Endothelial cell of umbilical vein (primary cell): ENCODE results near the gene FLNB. TPM values are rescaled to one million over a fixed set of nuclear protein-coding genes. Genes with fewer than 3 reads are reported as not detected.

Source experiments
- BruUV-seq: library from RNA; stranded (reverse); fragments of 400-500 nt; replicated peaks from 2 replicates; lab custom pipeline; 2021; lab: Mats Ljungman, UMichigan
- CTCF ChIA-PET: fragments of 300-600, 350-600 bp; sonication (Branson Sonifier 250); formaldehyde crosslinking; loops from one replicate; lab custom pipeline; 2021; ENCODE audit warnings: antibody characterized with exemption, inconsistent platforms; lab: Charles Lee
- POLR2A ChIA-PET: fragments of 300-600, 350-600 bp; sonication (Branson Sonifier 250); formaldehyde crosslinking; loops from one replicate; lab custom pipeline; 2021; ENCODE audit warnings: antibody characterized with exemption, inconsistent platforms; lab: Charles Lee
- DNase-seq: peaks from one replicate; pipeline ENCODE4 v3.0.0-alpha.2; 2011; ENCODE audit warnings: low read depth, low spot score
- FAIRE-seq: peaks from 2 replicates; lab custom pipeline; 2011; peaks lifted over from hg19 to GRCh38; lab: Jason Lieb, UNC
- H2AFZ ChIP-seq: 2 replicates; pipeline ENCODE4 v1.6.0; 2012; ENCODE audit warnings: low read depth, low read length, control low read depth, inconsistent platforms
- H3K27ac ChIP-seq: 2 replicates; pipeline ENCODE4 v1.5.1; 2011; ENCODE audit warnings: low read depth, mild to moderate bottlenecking, control low read depth, low read length, moderate library complexity; ENCODE audit not compliant: insufficient read depth
- H3K27me3 ChIP-seq, 2 experiments: 2 replicates each; pipeline versions ENCODE4 v1.6.0 to v1.6.1; 2011; ENCODE audit warnings: low read length in 2 of 2, mixed read lengths in 1 of 2; ENCODE audit not compliant: control insufficient read depth in 2 of 2, insufficient read depth in 2 of 2
- H3K36me3 ChIP-seq, 2 experiments: 2 replicates in 1 of 2; 3 replicates in 1 of 2; pipeline ENCODE4 v1.5.1; 2011; ENCODE audit warnings: low read length in 2 of 2, mild to moderate bottlenecking in 1 of 2, moderate library complexity in 1 of 2; ENCODE audit not compliant: control insufficient read depth in 2 of 2, insufficient read depth in 2 of 2; ENCODE audit errors: extremely low read depth in 1 of 2
- H3K4me1 ChIP-seq: 3 replicates; pipeline ENCODE4 v1.5.1; 2011; ENCODE audit warnings: mild to moderate bottlenecking, low read length; ENCODE audit not compliant: control insufficient read depth, insufficient read depth; ENCODE audit errors: extremely low read depth
- H3K4me2 ChIP-seq: 2 replicates; pipeline ENCODE4 v1.6.1; 2011; ENCODE audit warnings: low read length, control low read depth, mixed read lengths; ENCODE audit not compliant: insufficient read depth
- H3K4me3 ChIP-seq, 3 experiments: fragments of 200-600 bp in 1 of 3; sonication (generic), shearing (Covaris generic) in 1 of 3; replicated peaks in 1 of 3; 2 replicates each; pipeline ENCODE4 v1.5.1; 2011 to 2016; ENCODE audit warnings: control low read depth in 3 of 3, low read length in 3 of 3, mild to moderate bottlenecking in 2 of 3, inconsistent platforms in 1 of 3, low read depth in 1 of 3, moderate library complexity in 1 of 3; ENCODE audit not compliant: insufficient read depth in 1 of 3
- H3K79me2 ChIP-seq: 2 replicates; pipeline ENCODE4 v1.6.0; 2012; ENCODE audit warnings: low read length, inconsistent platforms; ENCODE audit not compliant: control insufficient read depth, insufficient read depth
- H3K9ac ChIP-seq: replicated peaks from 2 replicates; pipeline ENCODE3; 2011; ENCODE audit warnings: low read length, control low read depth; ENCODE audit not compliant: insufficient read depth; ENCODE audit errors: extremely low read depth
- H3K9me1 ChIP-seq: replicated peaks from 3 replicates; pipeline ENCODE4 v1.6.0; 2011; ENCODE audit warnings: mild to moderate bottlenecking, low read length; ENCODE audit not compliant: control insufficient read depth, insufficient read depth; ENCODE audit errors: extremely low read depth
- H3K9me3 ChIP-seq: replicated peaks from 2 replicates; pipeline ENCODE4 v1.5.1; 2012; ENCODE audit warnings: low read length, inconsistent platforms; ENCODE audit not compliant: control insufficient read depth, insufficient read depth
- H4K20me1 ChIP-seq: replicated peaks from 2 replicates; pipeline ENCODE3; 2011; ENCODE audit warnings: mild to moderate bottlenecking, low read length; ENCODE audit not compliant: control insufficient read depth, insufficient read depth; ENCODE audit errors: extremely low read depth
- CTCF ChIP-seq, 2 donors: IDR thresholded peaks; 1 replicate in 1 of 2; 2 replicates in 1 of 2; pipeline ENCODE4 v1.5.1; 2011; ENCODE audit warnings: low read length in 2 of 2, mild to moderate bottlenecking in 2 of 2, moderate library complexity in 2 of 2, control low read depth in 1 of 2, inconsistent platforms in 1 of 2, low read depth in 1 of 2; ENCODE audit not compliant: insufficient read depth in 1 of 2; ENCODE audit errors: extremely low read depth in 1 of 2
- EZH2 ChIP-seq: IDR thresholded peaks from 2 replicates; pipeline ENCODE4 v1.6.1; 2012; ENCODE audit warnings: borderline replicate concordance, low read depth, mild to moderate bottlenecking, moderate library complexity, low read length, inconsistent platforms; ENCODE audit not compliant: severe bottlenecking
- FOS ChIP-seq: IDR thresholded peaks from 2 replicates; pipeline ENCODE4 v1.6.1; 2011; ENCODE audit warnings: mild to moderate bottlenecking, low read length, moderate library complexity, borderline replicate concordance; ENCODE audit not compliant: insufficient read depth
- GATA2 ChIP-seq: IDR thresholded peaks from 2 replicates; pipeline ENCODE4 v1.7.0; 2011; ENCODE audit warnings: low read depth, mild to moderate bottlenecking, moderate library complexity, mixed read lengths, low read length; ENCODE audit not compliant: insufficient read length, insufficient read depth
- JUN ChIP-seq: IDR thresholded peaks from 2 replicates; pipeline ENCODE4 v1.6.1; 2011; ENCODE audit warnings: borderline replicate concordance, low read depth; ENCODE audit not compliant: insufficient read length, insufficient read depth
- MAX ChIP-seq: IDR thresholded peaks from 2 replicates; pipeline ENCODE4 v1.6.1; 2011; ENCODE audit not compliant: insufficient read depth, insufficient read length
- MYC ChIP-seq: IDR thresholded peaks from one replicate; pipeline ENCODE4 v1.6.1; 2011; ENCODE audit warnings: mild to moderate bottlenecking, low read depth, low read length
- POLR2A ChIP-seq: IDR thresholded peaks from 2 replicates; pipeline ENCODE4 v1.6.1; 2012; ENCODE audit warnings: low read depth, mild to moderate bottlenecking, control low read depth, low read length
- POLR2AphosphoS5 ChIP-seq: IDR thresholded peaks from 2 replicates; pipeline ENCODE4 v1.6.1; 2012; ENCODE audit warnings: low read depth, mild to moderate bottlenecking, control low read depth, low read length, moderate library complexity; ENCODE audit not compliant: insufficient read depth
- dilution Hi-C: fragments of 300-500 bp; cut with MboI; formaldehyde crosslinking; loops from one replicate; pipeline ENCODE4 v1.15.0; 2019; ENCODE audit warnings: low sequenced_read_pairs; ENCODE audit not compliant: extremely low pct_ligation_motif_present
- intact Hi-C: fragments of 100-400 bp; cut with micrococcal nuclease; formaldehyde crosslinking; loops from one replicate; pipeline ENCODE4 v1.10.0; 2022
- polyA plus RNA-seq, 4 experiments: library from polyadenylated mRNA; depleted of rRNA in 3 of 4; stranded (reverse) in 3 of 4; unstranded in 1 of 4; fragments of >200 nt; gene quantifications; 2 replicates each; pipeline versions ENCODE4 v1.2.1 to v1.2.3, GENCODE V29; 2011 to 2012; ENCODE audit warnings: missing spikeins in 1 of 4
- total RNA-seq: library from RNA; stranded (reverse); gene quantifications from 2 replicates; pipeline ENCODE4 v1.2.3, GENCODE V29; 2021

Gene FLNB
- total and polyA plus RNA-seq, 2 donors (not counting 3 experiments of a cell fraction or from before 2014, with no cell fraction given), result 479 to 670 TPM

- no peaks in the 10 kb centered on the region for H3K9me3 ChIP-seq
- H3K27me3 ChIP-seq, result no peaks in the 10 kb centered on the region
- peaks cover 45 to 57% of the 10 kb centered on the region in 2 experiments for H3K36me3 ChIP-seq
- H3K9ac ChIP-seq, result no peak overlapping the region
- H3K4me3 ChIP-seq, result no peak overlapping the region
- ChIA-PET POLR2A (interaction anchor here (0.5 kb wide), 1 partner anchor 33 kb away, joined by 4 read pairs; no protein-coding TSS in a partner anchor), CTCF (interaction anchor here (0.9 to 1.6 kb wide), 2 partner anchors 9 to 12 kb away, joined by 4 to 5 read pairs; no protein-coding TSS in a partner anchor)
- DNase-seq, result no peak
- no TSS peak for BruUV-seq
- H3K4me2 ChIP-seq, result no peak overlapping the region
- dilution Hi-C loops (no loop called here), intact Hi-C loops (loop anchor here (5.0 kb wide), 2 partner anchors 153 to 193 kb away; no protein-coding TSS in a partner anchor)
- TF ChIP-seq JUN, result no peak
- TF ChIP-seq MYC, result no peak
- TF ChIP-seq FOS, result no peak
- TF ChIP-seq MAX, result no peak
- TF ChIP-seq POLR2A, result no peak
- no peak for TF ChIP-seq GATA2
- TF ChIP-seq CTCF (IDR thresholded peaks at IDR 0.05; ENCODE audit: extremely low read depth in 1 of 2, insufficient read depth in 1 of 2, low read depth in 1 of 2, low read length in 2 of 2), result no peak
- no peak for TF ChIP-seq POLR2AphosphoS5
- no peak for TF ChIP-seq EZH2
- no peaks in the 10 kb centered on the region for H3K9me1 ChIP-seq
- peak overlapping the region; percentile 76 for H3K27ac ChIP-seq
- H2AFZ ChIP-seq, result no peak overlapping the region
- FAIRE-seq, result no peak
- peaks cover 12% of the 10 kb centered on the region for H3K79me2 ChIP-seq
- peaks cover 41% of the 10 kb centered on the region for H3K4me1 ChIP-seq
- H4K20me1 ChIP-seq, result no peaks in the 10 kb centered on the region
Measured at GRCh38 chr3:58164906-58165821, 156.9 kb downstream of the FLNB start.
